OCI-LY1 (cell line): ENCODE results near the gene ARL8B.

Source experiments
- H2AFZ ChIP-seq: fragments of 200-600 bp; sonication (generic), shearing (Covaris generic); 2 replicates; pipeline ENCODE4 v1.6.0; 2014; ENCODE audit warnings: antibody characterized with exemption, mild to moderate bottlenecking, low read length
- H3F3A ChIP-seq: fragments of 200-600 bp; sonication (generic), shearing (Covaris generic); 2 replicates; pipeline ENCODE4 v1.6.0; 2014; ENCODE audit warnings: mild to moderate bottlenecking, antibody characterized with exemption, low read length, moderate library complexity; ENCODE audit not compliant: insufficient read depth
- H3K27ac ChIP-seq: fragments of 200-600 bp; sonication (generic); 2 replicates; pipeline ENCODE4 v1.5.1; 2014; ENCODE audit warnings: low read length, mixed run types, mild to moderate bottlenecking, low read depth; ENCODE audit not compliant: poor library complexity, severe bottlenecking
- H3K27me3 ChIP-seq: fragments of 200-600 bp; sonication (generic); 2 replicates; pipeline ENCODE4 v1.6.0; 2014; ENCODE audit warnings: antibody characterized with exemption, mild to moderate bottlenecking, low read length, moderate library complexity; ENCODE audit not compliant: insufficient read depth
- H3K36me3 ChIP-seq: fragments of 200-600 bp; sonication (generic); 2 replicates; pipeline ENCODE4 v1.6.1; 2014; ENCODE audit warnings: mild to moderate bottlenecking, antibody characterized with exemption, low read length, moderate library complexity, mixed read lengths; ENCODE audit not compliant: insufficient read depth
- H3K4me1 ChIP-seq: fragments of 200-600 bp; sonication (generic); 2 replicates; pipeline ENCODE4 v1.5.1; 2014; ENCODE audit warnings: mild to moderate bottlenecking, low read length, moderate library complexity; ENCODE audit not compliant: insufficient read depth, severe bottlenecking
- H3K4me2 ChIP-seq: fragments of 200-600 bp; sonication (generic), shearing (Covaris generic); 2 replicates; pipeline ENCODE4 v1.6.1; 2014; ENCODE audit warnings: low read length
- H3K4me3 ChIP-seq: fragments of 200-600 bp; sonication (generic); 2 replicates; pipeline ENCODE4 v1.5.1; 2014; ENCODE audit warnings: low read length, low read depth, mild to moderate bottlenecking, mixed read lengths; ENCODE audit not compliant: poor library complexity, severe bottlenecking
- H3K79me2 ChIP-seq: fragments of 200-600 bp; shearing (Covaris generic); 2 replicates; pipeline ENCODE4 v1.6.1; 2016; ENCODE audit warnings: mixed run types, low read length, mixed read lengths; ENCODE audit not compliant: insufficient read depth
- H3K9ac ChIP-seq: fragments of 200-600 bp; sonication (generic), shearing (Covaris generic); 2 replicates; pipeline ENCODE4 v1.6.1; 2014; ENCODE audit warnings: mild to moderate bottlenecking, low read length, mixed read lengths
- H3K9me2 ChIP-seq: fragments of 200-600 bp; sonication (generic), shearing (Covaris generic); 2 replicates; pipeline ENCODE4 v1.6.1; 2014; ENCODE audit warnings: low read depth, mild to moderate bottlenecking, low read length, mixed read lengths
- H3K9me3 ChIP-seq: fragments of 200-600 bp; shearing (Covaris generic); 2 replicates; pipeline ENCODE4 v1.6.1; 2014; ENCODE audit warnings: low read length, mixed read lengths
- H4K20me1 ChIP-seq: fragments of 200-600 bp; sonication (generic), shearing (Covaris generic); 2 replicates; pipeline ENCODE4 v1.6.0; 2016; ENCODE audit warnings: mild to moderate bottlenecking, low read length; ENCODE audit not compliant: insufficient read depth
- EZH2 ChIP-seq: fragments of 200-600 bp; sonication (generic), shearing (Covaris generic); IDR thresholded peaks from 2 replicates; pipeline ENCODE4 v1.8.0; 2017; ENCODE audit warnings: borderline replicate concordance, mixed run types, mild to moderate bottlenecking, antibody characterized with exemption, low read length, moderate library complexity, mixed read lengths
- TF ChIP-seq, protein P1 (sequence below): fragments of 200-600 bp; sonication (generic), shearing (Covaris generic); IDR thresholded peaks from 2 replicates; pipeline ENCODE4 v1.5.1; 2017; ENCODE audit warnings: mild to moderate bottlenecking, antibody characterized with exemption, low read length, moderate library complexity, mixed read lengths

Gene ARL8B

DNA sequence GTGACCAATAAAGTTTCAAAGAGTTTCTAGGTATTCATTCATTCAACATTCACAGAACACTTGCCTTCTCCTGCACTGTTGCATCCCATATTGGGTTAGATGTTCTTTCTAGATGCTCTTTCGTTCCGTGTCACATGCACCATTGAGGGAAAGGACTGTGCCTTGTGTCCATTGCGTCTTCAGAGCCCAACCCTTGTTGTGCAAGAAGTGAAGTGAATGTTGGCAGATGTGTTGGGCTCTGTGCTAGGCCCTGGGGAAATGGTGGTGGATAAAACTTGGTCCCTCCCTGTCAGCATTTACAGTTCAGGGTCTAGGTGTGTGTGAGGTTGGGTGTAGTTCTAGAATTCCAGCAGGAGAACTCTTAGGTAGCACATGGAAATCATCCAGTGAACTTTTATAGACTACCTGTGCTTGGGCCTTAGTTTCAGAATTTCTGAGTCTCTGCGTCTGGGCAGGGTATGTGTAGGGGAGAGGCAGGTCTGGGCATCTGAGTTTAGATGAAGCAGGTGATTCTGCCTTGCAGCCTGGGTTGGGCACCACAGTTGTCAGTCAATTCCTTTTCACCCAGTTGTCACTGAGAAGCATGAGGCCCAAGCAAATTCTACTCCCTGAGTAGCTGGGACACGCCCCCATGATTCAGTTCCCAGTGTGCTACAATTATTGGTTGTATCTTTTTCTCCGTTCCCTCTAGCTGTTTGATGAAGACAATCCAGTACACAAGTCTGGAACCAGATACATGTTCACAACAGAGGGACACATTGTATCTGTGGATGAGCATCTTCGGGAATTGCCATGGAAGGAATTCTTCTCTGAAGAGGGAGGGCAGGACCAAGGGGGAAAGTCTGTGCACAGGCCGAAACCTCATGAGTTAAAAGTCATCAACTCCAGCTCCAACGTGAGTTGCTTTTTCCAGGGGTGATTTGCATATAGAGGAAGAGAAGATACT lies 90.8 kb downstream of the ARL8B start:
- H3F3A ChIP-seq: no peaks in the 10 kb centered on the region
- no peak overlapping the region for H3K27ac ChIP-seq

DNA sequence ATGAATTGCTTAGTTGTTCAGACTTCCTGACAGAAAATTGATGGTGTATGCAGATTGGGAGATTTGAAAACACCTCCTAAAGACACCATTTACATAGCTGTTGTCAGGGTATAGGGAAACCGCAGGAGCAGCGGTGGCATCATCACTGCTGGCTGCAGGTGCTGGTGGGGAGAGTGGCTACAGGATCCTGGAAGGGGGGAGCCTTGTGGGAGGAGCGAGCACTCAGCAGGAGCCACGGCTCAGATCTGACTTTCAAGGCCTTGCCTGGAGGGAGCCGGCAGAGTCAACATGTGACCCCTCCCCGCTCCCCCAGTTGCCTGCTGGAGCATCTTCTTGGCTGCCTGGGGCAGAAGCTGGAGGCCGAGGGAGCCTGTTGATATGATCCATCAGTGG lies 91.5 kb downstream of the ARL8B start:
- no peaks in the 10 kb centered on the region for H3K9me3 ChIP-seq
- TF ChIP-seq, protein P1, sequence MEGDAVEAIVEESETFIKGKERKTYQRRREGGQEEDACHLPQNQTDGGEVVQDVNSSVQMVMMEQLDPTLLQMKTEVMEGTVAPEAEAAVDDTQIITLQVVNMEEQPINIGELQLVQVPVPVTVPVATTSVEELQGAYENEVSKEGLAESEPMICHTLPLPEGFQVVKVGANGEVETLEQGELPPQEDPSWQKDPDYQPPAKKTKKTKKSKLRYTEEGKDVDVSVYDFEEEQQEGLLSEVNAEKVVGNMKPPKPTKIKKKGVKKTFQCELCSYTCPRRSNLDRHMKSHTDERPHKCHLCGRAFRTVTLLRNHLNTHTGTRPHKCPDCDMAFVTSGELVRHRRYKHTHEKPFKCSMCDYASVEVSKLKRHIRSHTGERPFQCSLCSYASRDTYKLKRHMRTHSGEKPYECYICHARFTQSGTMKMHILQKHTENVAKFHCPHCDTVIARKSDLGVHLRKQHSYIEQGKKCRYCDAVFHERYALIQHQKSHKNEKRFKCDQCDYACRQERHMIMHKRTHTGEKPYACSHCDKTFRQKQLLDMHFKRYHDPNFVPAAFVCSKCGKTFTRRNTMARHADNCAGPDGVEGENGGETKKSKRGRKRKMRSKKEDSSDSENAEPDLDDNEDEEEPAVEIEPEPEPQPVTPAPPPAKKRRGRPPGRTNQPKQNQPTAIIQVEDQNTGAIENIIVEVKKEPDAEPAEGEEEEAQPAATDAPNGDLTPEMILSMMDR: no peak
- no peak for TF ChIP-seq EZH2
- H3F3A ChIP-seq: no peaks in the 10 kb centered on the region
- no peaks in the 10 kb centered on the region for H3K27me3 ChIP-seq
- no peak overlapping the region for H3K4me3 ChIP-seq
- no peak overlapping the region for H3K27ac ChIP-seq
- H2AFZ ChIP-seq: no peak overlapping the region
- no peak overlapping the region for H3K9ac ChIP-seq
- no peaks in the 10 kb centered on the region for H3K9me2 ChIP-seq
- H4K20me1 ChIP-seq: no peaks in the 10 kb centered on the region
- no peaks in the 10 kb centered on the region for H3K79me2 ChIP-seq
- no peaks in the 10 kb centered on the region for H3K4me1 ChIP-seq
- no peak overlapping the region for H3K4me2 ChIP-seq
- H3K36me3 ChIP-seq: peaks cover 96% of the 10 kb centered on the region

More for the DNA sequence above, 90.8 kb downstream of the ARL8B start:
- H3K79me2 ChIP-seq: no peaks in the 10 kb centered on the region
- no peaks in the 10 kb centered on the region for H3K9me2 ChIP-seq
- no peak overlapping the region for H3K4me3 ChIP-seq
- no peaks in the 10 kb centered on the region for H3K4me1 ChIP-seq
- no peak overlapping the region for H2AFZ ChIP-seq
- no peak overlapping the region for H3K4me2 ChIP-seq
- no peaks in the 10 kb centered on the region for H3K9me3 ChIP-seq
- H3K36me3 ChIP-seq: peaks cover 96% of the 10 kb centered on the region
- H3K27me3 ChIP-seq: no peaks in the 10 kb centered on the region
- TF ChIP-seq, protein P1: no peak
- no peak for TF ChIP-seq EZH2
- H3K9ac ChIP-seq: no peak overlapping the region
- no peaks in the 10 kb centered on the region for H4K20me1 ChIP-seq

DNA sequence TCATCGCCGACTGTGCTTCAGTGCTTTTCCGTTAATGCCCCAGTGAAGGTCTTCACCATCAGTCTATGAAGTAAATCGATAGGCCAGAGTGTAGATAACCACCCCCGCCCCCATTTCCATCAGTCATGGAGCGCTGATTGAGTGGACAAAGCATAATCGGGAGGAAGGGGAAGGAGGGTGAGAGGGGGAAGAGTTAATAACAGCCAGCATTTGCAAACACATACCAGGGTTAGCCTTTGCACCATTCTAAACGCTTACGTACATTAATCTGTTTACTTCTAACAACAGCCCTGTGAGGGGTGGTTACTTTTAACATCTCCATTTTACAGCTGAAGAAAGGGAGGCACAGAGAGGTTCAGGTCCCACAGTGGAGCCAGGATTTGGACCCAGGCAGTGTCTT lies 92.3 kb downstream of the ARL8B start:
- Histone ChIP-seq H3K36me3 (peaks cover 96% of the 10 kb centered on the region), H4K20me1 (no peaks in the 10 kb centered on the region)

More for the DNA sequence above, 92.3 kb downstream of the ARL8B start:
- Histone ChIP-seq H3K4me3 (no peak overlapping the region), H3K9me3 (no peaks in the 10 kb centered on the region), H3K79me2 (no peaks in the 10 kb centered on the region), H3F3A (no peaks in the 10 kb centered on the region), H3K27me3 (no peaks in the 10 kb centered on the region), H3K4me2 (no peak overlapping the region), H3K9me2 (no peaks in the 10 kb centered on the region), H3K4me1 (no peaks in the 10 kb centered on the region), H3K9ac (no peak overlapping the region), H2AFZ (no peak overlapping the region), H3K27ac (no peak overlapping the region)
- no peak for TF ChIP-seq EZH2
- TF ChIP-seq, protein P1: no peak
